DLD1 (cell line): ENCODE measurements around the gene DPYSL4.

Experiments used
- in situ Hi-C: cut with HindIII; loops from 2 replicates; pipeline ENCODE4 v1.10.0; 2017; ENCODE audit warnings: low sequenced_read_pairs

The DPYSL4 gene

DNA sequence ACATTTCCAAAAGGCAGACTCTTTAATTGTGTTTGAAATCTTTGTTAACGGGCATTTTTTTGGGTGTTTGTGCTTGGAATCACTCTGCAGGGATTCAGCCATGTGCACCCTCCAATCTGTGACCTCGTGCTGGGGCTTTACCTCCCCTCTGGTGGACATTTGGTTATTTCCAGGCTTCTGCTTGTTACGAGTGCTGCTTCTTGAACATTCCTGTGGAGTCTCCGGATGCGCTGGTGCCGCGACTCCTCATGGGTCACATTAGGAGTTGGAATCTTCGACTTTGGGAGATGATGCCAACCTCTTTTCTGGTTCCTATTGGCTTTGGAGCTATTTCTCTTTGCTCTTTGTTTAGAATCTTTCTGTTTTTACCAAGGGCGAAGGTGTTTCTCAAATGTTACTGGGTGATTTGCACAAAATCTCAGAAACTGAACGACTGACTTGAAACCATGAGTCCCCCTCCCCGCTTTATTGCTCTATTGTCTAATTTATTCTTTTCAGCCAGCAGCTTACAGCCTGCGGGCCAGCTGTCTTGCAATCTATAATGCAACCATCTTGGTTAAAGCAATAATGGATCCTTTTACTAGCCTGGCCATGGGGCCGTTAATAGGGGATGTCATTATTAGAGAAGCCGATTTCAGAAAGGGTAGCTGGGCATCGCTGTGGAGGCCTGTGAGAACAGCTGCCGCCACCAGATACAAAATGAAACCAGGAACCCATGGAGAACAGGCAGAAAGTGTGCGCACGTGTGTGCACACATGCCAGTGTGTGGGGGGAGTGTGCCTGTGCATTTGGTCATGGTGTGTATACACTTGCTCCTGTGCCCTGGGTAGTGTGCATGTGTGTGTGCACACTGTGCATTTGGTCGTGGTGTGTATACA, 9.9 kb upstream of the DPYSL4 start:
- in situ Hi-C loops = no loop called here

DNA sequence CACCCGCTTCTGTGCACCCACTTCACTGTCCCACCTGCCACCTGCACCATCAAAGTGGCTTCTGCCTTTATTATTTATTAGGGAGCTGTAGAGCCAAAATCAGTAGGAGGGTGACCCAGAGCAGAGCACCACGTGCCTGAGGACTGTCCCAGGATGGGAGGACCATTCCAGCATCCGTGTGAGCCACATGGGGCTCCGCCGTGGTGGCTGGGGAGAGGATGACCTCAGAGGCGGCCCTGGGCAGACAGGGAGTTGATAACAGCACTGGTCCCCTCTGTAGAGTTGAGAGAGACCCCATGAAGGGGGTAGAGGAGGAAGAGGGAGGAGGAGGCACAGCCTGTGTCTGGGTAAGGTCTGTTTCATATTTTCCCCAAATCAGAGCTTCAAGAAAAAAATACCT, 8.7 kb upstream of the DPYSL4 start:
- in situ Hi-C loops = no loop called here

DNA sequence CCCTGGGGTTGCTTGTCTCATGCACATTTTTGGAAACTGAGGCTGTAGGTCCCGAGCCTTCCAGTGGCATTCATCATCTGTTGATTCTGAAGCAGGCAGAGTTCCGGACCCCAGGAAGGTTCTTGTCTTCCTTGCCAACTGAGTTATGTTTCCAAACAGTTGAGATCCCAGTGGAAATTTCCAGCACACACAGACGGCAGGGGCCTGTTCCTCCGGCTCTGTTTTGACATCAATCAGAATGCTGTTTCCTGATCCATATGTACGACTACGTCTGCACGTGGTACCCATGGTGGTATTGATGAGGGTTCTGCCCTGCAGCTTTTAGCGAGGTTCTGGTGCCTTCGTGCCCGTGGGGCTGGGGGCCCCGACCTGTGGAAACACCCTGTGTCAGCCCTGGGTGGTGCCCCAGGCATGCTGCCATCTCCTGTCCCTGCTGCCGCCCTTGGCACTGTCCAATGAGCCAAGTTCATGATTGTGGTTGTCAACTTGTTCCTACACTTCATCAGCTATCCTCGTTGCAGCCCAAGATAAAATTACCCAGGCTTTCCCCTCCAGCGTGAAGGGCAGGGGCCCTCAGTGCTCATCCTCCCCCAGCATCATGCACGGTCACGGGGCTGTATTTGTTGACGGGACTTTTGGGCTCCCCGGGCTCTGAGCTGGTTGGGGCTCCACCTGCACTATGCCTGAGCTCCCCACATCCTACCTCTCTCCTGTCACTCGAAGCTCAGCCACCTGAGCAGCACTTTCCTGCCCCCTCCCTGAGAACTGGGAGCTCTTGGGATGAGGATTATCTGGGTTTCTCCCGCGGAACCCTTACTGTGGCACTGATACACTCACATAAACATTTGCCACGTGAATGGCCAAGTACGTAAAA, 7.8 kb upstream of the DPYSL4 start:
- in situ Hi-C loops = no loop called here

DNA sequence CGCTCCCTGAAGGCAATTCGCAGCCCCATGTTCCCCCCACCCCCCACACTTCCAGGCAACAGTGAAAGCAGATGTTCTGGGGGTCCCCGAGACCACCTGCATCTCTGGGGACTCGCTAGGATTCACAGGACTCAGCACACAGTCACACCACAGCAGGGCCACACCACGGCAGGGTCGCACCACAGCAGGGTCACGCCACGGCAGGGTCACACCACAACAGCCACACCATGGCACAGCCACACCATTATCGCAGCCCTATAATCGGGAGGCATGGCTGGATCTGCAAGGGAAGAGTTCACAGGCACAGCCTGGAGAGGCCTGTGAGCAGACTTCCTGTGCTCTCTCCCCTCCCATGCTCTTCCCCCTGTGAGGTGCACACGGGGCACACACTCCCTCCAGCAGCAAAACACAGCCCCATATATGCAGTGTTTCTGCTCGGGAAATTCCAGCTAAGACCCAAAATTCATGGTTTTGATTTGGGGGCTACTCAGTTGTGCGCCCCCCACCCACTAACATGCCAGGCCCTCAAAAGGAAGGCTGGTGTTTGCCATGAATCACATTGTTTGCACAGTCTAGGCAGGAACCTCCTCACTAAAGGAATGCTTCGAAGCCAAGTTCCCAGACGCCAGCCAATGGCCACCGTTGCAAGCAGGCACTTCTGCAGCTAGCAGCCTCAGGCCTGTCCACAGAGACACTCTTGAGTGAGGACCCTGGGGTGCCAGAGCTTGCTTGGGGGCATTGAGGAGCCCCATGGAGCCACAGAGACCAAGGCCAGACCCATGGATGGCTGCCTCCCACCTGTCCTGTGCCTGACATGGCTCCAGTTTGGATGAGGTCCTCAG, 7.0 kb upstream of the DPYSL4 start:
- in situ Hi-C loops = no loop called here

DNA sequence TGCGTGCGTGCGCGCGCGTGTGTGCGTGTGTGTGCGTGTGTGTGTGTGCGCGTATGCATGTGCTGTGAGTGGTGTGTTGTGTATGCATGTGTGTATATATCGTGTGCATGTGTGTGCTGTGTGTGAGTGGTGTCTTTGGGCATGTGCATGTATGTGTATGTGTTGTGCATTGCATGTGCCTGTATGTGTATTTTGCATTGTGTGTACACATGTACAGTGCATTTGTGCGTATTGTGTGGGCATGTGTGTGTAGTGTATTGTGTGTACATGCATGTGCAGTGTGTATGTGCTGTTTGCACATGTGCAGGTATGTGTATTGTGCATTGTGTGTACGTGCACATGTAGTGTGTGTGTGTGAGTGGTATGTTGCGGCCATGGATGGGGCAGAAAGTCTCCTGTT, 6.0 kb upstream of the DPYSL4 start:
- in situ Hi-C loops = no loop called here

DNA sequence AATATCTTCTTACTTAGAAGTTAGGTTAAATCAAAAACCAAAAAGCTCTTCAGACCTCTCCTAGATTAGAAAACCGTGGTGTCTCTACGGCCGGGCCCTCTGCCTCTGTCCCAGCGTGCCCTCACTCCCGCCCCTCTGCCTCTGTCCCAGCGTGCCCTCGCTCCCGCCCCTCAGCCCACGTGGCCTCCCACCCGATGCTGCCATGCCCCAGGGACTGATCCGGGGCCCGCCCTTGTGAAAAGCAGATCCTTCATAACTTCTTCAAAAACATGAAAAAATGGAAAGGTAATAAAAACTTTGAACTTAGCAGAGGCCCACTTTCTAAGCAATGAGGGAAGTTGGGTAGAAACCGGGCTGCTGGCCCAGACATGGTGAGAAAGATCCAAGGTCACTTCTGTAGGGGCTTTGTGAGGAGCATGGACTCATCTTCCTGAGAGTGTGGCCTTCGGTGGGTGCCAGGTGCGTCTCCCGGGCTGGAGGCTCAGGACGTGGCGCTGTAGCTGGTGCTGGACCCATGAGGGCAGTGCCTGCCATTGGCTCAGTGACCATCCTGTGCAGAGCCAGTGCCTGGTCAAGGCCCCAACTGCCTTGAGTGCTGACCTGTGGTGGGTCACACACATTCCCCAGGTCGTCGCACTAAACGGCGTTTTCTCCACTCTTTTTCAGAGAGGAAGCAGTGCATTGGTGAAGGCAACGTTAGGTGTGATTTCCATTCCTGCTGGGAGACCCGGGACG, 4.9 kb upstream of the DPYSL4 start:
- in situ Hi-C loops = no loop called here

DNA sequence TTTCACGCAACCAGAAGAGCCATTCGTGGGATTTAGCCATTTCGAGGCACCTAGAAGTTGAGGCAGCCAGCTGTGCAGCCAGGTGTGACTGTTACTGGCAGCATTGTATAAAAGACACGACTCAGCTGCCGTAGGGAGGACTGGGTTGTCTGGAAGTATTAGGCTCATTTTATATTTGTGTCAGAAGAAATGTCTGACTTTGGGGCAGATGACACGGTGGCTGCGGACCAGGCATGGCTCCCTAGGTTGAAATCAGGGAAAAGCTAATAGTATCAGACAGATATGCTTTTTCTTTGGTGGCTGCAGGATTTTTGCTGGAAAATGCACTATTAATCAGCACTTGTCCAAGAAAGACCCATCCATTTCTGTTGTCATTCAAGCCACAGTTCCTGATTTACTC, 4.2 kb upstream of the DPYSL4 start:
- in situ Hi-C loops = no loop called here

DNA sequence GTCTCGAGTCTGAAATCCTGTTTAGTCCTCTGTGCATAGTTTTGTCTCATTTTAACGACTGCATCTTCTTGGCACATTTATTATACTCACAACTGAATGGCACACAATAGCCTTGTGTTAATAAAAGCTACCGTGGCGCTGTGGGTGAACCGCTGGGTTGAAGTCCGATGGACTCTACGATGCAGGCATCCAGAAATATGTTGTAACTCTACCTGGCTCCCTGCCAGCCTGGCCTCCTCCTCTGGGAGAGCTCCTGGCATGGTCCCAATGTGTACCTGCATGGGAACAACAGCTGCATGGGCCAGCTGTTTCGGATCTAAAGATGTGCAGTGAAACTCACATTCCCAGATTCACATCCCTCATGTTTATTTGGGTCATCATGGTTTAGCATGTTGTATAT, 3.7 kb upstream of the DPYSL4 start:
- in situ Hi-C loops = no loop called here

DNA sequence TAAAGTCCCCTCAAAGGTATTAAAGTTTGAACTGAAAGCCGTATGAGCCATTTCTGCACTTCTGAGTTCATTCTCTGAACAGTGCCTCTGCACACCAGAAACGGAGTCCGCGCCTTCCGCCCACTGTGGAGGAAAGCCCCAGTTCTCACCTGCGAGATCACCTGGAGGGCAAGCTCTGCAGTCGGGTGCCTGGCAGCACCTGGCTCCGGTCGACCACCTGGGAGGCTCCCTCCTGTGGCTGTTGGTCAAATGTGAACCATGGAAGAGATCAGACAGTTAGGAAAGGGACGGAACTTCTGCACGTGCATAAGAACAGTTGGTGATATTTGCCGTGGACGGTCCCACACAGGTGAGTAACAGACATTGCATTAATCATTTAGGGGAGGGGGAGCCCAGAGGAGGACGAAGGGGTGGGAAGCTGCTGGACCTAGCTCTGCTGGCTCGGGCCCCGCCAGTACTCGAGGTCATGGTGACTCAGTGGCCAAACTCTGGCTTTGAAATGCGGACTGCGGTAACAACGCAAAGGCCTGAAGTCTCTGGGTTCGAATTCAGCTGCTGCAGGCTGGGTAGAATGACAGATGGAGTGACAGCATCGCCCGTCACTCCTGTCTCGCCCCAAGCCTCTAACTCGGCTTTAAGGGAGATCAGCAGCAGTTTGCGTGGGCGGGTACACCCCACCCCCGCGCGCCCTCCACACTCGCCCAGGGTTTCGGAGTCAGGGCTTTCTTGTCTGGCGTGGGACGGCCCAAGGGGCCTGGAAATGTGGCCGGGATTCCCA, 1.7 kb upstream of the DPYSL4 start:
- in situ Hi-C loops = no loop called here

DNA sequence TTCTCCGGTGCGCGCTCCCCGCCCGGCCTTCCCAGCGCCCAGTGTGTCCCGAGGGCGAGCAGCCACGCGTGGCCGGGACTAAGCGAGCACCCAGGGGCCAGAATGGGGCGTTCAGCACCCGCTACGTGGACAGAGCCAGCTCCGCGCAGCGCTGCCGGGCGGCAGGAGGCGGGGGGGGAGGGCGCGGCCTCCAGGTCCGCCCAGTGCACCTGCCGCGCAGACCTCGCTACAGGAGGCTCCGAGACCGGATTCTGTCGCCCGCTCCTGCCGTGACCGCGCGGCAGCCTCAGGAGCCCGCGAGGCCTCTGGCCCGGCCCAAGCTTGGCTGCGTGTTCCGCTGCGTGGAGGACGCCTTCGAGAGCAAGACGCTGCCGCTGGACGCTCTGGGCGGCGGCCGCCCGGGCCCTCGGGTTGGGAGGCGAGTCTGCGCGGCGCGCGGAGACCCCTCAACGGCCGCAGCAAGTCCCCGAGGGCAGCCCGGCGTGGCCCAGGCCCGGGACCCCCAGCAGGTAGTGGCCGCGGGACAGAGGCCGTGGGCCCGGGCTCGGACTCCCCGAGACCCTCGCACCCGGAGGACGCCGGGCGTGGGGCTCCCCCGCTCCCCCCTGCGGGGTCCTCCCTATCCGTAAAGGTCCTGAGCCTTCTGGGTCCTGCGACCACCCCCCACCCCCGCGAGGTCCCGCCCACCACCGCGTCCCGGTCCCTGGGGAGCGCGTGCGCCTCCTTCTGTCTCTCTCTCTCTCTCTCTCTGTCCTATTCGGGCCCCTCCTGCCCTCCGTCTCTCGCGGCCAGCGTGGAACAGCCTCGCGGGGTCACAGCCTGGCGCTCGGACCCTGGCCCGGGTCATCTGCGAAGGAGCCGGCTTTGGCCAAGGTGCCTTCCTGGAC, 904 bp upstream of the DPYSL4 start:
- in situ Hi-C loops = no loop called here

DNA sequence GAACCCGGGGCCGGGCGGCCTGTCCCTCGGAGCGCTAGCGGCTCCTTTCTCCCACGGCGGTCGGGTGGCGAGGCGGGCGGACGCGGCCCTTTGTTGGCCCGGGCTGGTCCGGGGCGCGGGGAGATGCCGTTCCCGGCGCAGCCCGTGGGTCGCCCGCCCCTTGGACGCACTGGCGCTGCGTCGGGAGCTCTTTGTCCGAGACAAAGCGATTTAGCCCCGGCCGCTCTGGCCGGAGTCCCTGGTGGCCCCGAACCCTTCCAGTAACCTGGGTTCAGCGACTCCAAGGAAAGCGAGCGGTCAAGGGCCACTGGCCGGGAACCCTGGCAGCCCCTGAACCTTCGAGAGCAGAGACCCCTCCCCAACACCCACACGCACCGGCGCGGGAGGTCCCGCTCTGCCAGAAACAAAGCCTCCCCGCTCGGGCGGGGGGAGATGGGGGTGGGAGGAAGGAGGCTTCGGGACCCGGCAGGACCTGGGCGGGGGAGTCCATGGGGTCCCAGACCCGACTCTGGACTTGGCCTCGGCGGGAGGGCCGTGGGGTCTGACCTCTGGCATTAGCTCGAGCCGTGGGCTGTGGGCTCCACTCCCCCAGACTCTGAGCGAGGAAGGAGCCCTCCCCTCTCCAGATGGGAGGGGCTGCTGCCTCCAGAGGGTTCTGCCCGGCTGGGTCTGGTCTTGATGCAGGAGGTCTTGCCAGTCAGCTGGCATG, 836 bp downstream of the DPYSL4 start:
- in situ Hi-C loops = no loop called here

DNA sequence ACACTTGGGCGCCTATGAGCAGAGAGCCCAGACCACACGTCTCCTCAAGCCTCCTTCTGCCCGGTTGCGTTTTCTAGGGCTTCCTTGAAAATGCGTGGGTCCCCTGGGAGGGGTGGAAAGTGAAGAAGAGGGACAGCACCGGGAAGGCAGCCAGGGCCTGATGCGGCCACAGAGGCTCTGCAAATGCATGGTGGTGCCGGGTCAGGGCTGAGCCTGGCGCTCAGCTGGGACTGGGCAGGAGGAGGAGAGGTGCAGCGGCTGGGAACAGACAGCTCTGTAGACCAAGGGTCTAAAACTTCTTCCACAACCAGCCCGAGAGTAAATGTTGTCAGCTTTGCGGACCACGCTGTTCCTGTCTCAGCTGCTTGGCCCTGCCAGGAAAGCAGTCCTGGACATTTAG, 1.6 kb downstream of the DPYSL4 start:
- in situ Hi-C loops = no loop called here

DNA sequence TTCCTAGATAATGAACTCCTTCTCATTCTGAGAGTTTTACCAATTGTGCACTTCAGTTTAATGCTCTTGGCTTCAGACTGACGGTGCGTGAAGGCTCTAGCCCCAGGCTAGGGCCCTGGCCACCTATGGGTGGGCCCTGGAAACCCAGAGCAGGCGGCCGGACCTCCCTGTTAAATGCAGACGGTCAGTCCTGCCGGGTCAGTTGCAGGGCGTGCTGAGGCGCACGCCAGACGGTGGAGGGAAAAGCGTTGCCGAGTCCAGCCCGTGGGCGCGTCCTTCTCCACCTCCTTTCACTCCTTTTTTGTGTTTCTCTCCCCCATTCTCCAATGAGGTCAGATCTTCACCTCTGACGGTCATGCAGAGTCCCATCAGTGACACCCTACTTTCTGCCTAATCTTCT, 2.3 kb downstream of the DPYSL4 start:
- in situ Hi-C loops = no loop called here

DNA sequence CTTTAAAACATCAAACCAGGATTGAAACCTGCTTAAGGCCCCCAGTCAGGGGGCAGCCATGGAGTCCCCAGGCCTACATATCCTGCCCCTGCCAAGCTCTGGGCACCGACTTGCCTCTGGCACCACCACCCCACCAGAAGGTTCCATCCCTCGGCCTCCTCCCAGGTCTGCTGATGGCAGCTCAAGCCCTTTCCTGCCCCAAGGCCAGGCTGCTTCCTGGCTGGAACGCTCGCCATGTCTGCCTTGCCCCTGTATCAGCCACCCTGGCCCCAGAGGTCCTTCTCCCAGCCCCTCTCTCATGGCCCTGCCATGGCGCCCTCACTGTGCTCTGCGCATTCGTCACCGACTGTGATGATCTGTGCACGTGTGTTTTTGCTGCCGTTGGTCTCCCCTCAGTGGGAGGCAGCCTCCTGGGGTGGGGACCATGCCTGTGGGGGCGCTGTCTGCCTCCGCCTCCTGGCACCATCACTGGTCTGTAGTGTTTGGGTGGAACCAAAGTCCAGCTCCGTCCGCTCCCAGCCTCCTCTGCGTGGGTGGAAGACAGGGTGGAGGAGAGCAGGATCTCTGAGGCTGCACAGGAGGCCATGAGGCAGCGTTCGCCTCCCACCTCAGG, 3.2 kb downstream of the DPYSL4 start:
- in situ Hi-C loops = no loop called here

DNA sequence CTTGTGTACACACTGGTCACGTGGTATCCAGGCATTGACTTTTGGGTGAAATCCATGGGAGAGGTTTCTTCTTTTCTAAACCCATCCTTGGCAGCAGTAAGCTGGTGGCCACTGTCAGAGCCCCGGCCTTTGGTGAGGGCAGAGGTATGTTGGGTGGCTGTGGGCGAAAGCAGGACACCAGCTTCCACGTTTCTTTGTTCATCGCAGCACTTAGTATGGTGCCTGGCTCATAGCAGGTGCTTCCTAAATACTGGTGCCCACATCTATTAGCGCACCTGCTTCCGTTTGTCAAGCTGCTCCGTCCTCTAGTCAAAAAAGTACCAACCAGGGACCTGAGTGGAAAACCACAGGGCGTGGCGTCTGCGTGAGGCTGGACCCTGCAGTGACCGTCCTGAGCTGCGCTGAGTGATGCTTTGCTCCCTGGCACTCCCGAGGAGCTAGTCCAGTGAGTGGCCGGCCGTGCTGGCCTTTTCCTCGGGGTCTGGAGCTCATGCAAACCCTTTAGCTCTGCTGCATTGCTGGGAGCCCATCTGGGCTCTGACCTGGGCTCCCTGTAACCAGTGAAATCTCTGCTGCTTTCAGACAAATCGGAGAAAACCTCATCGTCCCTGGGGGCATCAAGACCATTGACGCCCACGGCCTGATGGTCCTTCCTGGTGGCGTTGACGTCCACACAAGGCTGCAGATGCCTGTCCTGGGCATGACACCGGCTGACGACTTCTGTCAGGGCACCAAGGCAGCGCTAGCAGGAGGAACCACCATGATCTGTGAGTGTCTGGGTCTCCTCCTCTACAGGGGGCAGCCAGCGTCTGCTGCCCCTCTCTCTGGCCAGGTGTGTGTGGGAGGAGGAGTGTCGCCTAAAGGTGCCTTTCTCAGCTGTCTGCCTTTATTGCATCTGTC, 5.6 kb downstream of the DPYSL4 start:
- in situ Hi-C loops = no loop called here

DNA sequence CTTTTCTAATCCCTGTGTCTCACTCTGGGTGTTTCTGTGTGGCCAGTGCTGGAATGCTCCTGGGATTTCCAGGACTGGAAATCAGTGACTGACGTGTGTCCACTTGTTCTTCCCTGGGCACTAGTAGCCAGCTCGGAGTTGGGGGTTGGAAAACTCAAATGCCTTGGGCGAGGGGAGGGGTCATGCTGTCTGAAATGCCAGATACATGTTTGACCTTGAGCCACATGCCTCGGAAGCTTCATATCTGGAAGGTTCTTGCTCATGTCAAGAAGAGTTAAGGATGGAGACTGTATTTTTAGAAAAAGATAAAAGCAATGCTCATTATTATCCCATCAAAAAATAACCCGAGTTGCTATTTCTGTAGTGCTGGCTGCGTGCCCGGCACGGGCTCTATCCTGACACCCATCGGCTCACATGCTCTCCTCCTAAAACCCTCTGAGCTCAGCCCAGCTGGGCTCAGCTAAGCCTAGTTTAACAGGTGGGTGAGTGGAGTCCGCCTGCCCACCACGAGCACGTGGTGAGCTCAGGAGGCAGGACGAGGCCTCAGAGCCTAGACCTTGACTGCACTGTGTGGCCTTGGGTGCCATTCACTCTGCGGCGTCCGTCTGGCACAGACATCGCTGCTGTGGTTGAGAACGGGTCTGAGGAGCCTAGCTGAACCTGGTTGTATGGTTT, 6.4 kb downstream of the DPYSL4 start:
- in situ Hi-C loops = no loop called here
